Activated CD8-positive, alpha-beta memory T cell treated with anti-CD3 and anti-CD28 coated beads, Interleukin-2, amount 50 U/mL, for 4 hours (primary cell): Measurements from ENCODE around the gene C1orf21.

ENCODE experiments used
- DNase-seq: peaks from one replicate; pipeline ENCODE4 v3.0.0-alpha.2; 2020

Gene C1orf21

GRCh38 chr1:184416946-184417345, 30.1 kb downstream of the C1orf21 start:
- DNase-seq: no peak

- DNase-seq: no peak
These were observed 31.1 kb downstream of the C1orf21 start for GRCh38 chr1:184417916-184418315.

GRCh38 chr1:184418652-184419349, 32.0 kb downstream of the C1orf21 start:
- DNase-seq: no peak

DNA sequence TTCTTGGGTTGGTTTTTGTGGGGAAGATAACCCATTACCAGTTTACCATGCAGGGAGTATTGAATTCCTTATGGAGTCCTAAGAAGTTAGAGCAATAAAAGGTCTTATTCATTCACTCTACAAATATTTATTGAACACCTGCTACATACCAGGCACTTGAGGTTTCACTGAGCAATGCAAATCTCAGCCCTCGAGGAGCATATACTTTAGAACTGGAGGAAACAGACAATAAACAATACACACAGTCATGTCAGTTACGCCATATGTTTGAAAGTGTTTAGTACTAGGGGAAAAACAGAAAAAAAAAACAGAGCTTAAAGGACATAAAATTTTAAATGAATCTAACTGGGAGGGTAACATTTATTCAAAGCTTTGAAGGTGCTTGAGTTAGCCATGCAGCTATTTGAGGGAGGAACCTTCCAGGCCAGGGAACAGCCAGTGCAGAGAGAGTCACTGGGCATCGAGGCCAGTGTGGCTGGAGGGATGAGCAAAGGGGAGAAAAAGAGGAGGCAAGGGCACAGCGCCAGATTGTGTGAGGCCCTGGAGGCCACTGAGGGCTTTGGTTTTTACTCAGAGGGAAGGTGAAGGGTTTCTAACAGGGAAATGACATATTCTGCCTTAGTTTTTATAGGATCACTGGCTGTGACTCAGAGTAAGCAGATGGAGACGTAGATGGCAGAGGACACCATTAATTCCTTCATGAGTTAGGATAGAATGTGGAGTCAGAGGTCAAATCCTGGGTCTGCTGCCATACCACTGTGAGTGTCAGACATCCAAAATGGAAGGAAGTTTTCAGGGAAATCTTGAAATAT, 32.7 kb downstream of the C1orf21 start:
- DNase-seq: no peak

- no peak for DNase-seq
These were observed 35.8 kb downstream of the C1orf21 start for GRCh38 chr1:184422490-184423233.

GRCh38 chr1:184423649-184424048, 36.8 kb downstream of the C1orf21 start:
- DNase-seq: no peak

GRCh38 chr1:184424157-184424556, 37.3 kb downstream of the C1orf21 start:
- DNase-seq: no peak

DNA sequence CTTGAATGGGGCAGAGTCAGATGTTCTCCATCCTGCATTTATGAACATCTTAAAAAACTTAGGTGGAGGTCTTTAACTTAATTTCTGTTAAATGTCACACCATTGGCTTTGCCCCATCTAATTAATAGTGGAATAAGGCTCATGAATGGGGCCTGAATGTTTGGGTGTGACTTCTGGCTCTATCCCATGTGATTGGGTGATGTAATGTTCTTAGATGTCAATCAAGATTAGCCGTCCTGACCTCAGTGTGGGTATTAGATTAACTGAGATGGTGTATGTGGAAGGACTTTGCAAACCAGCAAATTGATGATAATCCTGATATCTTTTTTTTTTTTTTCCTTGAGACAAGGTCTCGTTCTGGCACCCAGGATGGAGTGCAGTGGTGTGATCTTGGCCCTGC, 38.1 kb downstream of the C1orf21 start:
- DNase-seq: no peak

- no peak for DNase-seq
These were observed 38.8 kb downstream of the C1orf21 start for GRCh38 chr1:184425449-184426277.

DNA sequence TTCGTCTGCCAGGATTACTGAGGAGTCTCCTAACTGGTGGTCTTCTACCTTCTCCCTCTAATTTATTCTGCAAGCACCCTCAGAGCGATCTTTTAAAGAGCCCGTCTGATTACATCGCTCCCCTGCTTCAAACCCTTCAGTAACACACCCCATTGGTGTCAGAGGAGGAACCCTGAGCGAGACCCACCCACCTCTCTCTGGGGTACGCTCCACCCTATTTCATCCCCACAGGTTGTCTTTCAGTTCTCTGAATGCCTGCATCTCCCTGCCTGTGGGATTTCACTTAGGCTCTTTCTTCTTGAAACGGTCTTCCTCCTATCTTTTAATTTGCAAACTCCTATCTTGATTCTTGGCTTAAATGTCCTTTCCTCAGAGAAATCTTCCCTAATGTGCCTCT, 39.4 kb downstream of the C1orf21 start:
- DNase-seq: no peak

- DNase-seq: no peak
These were observed 40.9 kb downstream of the C1orf21 start for GRCh38 chr1:184427722-184428121.

- DNase-seq: no peak
These were observed 41.8 kb downstream of the C1orf21 start for GRCh38 chr1:184428604-184429003.

DNA sequence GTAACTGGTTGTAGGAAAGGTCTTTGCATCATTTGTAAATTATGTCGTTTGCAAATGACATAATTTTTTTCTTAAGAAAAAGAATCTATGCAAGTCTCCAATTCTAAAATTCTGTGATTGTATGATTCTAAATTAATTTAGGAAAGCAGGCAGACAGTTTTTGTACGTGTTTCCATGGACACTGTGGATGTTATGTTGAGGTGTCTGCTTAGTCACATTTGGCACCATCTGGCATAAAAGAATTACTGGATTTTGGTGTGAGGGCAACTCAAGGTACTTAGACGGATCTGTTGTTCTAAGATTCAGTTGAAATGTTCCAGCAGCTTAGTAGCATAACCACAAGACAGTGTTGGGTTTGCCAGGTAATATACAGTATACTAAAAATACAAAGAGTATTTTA, 42.5 kb downstream of the C1orf21 start:
- no peak for DNase-seq

GRCh38 chr1:184433956-184434502, 47.2 kb downstream of the C1orf21 start:
- no peak for DNase-seq

GRCh38 chr1:184437291-184437690, 50.5 kb downstream of the C1orf21 start:
- DNase-seq: no peak

DNA sequence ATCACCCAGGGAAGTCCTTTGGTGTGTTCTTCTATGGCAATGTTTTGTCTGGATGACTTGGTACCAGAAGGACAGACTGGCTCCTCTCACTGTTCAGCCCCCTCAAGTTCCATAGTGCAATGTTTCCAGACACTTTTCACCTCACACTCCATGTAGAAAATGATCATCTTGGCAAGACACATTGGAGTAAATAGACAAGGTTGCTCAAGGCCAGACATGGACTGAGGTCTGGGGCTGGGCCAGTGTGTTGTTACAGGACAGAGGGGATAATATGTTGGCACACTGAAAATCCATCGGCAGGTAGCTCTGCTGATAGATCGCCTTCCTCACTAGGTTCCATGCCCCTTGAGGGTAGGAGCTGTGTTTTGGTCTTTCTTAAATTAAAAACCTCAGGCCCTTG, 51.5 kb downstream of the C1orf21 start:
- no peak for DNase-seq

GRCh38 chr1:184442260-184442659, 55.4 kb downstream of the C1orf21 start:
- no peak for DNase-seq

DNA sequence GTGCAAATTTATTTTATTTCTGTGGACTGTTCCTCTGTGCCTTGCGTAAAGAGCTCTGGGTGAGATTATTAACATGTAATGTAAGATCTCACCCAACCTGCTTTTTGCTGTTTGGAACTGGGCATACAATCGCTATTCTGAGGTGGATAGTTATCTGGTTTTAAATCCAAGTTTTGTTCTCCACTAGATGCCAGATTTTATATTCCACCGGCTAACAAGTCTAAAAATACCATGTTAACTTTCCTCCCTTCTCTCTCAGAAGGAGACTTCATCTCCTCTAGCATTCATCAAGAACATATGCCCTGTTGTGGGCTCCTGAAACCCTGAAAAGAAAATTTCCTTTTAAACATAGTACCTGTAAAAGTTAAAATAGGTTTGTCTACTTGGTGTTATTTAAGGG, 56.4 kb downstream of the C1orf21 start:
- no peak for DNase-seq

DNA sequence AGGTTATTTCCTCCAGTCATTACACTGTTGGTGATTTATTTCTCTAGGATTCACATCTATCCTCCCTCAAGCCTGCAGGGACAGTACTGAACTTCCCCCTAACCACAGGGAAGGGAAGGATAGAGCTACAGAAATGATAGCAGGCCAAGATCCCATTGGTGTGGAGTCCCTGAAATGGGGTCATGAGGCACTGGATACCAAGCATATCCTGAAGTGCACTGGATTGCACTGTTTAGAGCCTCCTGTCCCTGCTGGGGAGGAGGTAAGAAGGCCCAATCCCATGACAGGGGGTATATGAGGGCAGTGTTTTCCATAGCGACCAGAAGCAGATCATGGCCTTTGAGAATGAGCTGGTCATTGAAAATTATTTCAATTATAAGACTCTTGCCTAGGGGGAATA, 56.8 kb downstream of the C1orf21 start:
- no peak for DNase-seq

- DNase-seq: no peak
These were observed 59.2 kb downstream of the C1orf21 start for GRCh38 chr1:184445997-184446396.

- DNase-seq: no peak
These were observed 60.9 kb downstream of the C1orf21 start for GRCh38 chr1:184447651-184448185.

DNA sequence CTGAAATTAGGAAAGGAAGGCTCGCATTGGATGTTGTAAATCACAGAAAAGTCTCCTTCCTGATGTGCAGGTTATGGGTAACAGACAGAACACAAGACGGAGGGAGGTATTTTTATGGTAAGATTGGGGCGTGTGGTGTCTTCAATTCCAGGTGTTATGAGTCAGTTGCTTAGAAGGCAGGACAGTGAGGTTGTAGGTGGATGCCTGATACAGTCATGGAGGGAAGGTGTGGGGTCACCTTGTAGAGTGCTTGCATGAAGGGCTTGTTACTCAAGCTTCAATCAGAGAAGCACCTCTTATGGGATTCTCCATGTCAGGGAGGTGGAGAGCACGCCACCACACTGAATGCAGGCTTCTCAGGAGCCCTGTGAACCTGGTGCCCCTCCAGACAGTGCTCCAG, 63.1 kb downstream of the C1orf21 start:
- DNase-seq: no peak
